HG02943 (cell line): ENCODE measurements around the gene MSTO1.
"Not testable (repeated sequence)": the region's sequence is repeated elsewhere in the genome, so short reads cannot be mapped to it uniquely, and the experiment has no call there.

Experiments
- ATAC-seq: cut with Tn5 transposase; IDR thresholded peaks from one replicate; pipeline ENCODE4 v1.9.1; 2021; ENCODE audit warnings: mild to moderate bottlenecking, low read depth, moderate library complexity; ENCODE audit not compliant: unreplicated experiment

The MSTO1 gene

DNA sequence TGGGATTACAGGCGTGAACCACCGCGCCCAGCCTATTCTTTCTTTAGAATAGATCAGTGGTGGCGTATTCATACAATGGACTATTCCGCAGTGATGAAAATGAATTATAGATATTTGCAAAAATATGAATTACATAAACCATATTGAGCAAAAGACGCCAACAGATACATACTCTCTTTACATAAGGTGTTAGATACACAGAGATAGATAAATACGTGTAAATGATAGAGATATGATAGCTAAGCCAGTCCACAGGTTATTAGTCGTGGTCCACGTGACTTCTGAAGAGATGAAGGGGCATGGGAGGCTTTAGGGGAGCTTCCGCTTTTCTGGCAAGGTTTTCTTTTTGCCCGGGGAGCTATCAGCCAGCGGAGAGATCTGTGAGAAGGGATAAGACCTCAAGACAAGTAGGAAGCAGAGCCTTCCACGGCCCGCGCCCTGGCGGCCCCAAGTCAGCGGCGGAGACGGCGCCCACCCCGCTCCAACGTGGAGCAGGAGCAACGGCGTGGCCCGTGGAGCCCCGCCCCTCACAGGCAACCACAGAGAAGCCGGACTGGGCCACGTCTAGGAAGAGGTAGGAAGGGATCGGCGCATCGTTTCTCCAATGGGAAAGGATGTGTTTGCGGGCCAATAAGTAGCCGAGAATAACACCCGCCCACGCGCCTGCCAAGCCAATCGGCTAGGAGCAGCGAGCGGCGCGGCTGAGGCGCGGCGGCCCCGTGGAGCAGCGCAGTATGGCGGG, at the start of gene MSTO1:
TSS of gene MSTO1 (plus strand) at position 704 of the 742 bp plus-strand sequence. CDS start at position 735, 31 bp downstream.
- peak; percentile 89 for ATAC-seq

DNA sequence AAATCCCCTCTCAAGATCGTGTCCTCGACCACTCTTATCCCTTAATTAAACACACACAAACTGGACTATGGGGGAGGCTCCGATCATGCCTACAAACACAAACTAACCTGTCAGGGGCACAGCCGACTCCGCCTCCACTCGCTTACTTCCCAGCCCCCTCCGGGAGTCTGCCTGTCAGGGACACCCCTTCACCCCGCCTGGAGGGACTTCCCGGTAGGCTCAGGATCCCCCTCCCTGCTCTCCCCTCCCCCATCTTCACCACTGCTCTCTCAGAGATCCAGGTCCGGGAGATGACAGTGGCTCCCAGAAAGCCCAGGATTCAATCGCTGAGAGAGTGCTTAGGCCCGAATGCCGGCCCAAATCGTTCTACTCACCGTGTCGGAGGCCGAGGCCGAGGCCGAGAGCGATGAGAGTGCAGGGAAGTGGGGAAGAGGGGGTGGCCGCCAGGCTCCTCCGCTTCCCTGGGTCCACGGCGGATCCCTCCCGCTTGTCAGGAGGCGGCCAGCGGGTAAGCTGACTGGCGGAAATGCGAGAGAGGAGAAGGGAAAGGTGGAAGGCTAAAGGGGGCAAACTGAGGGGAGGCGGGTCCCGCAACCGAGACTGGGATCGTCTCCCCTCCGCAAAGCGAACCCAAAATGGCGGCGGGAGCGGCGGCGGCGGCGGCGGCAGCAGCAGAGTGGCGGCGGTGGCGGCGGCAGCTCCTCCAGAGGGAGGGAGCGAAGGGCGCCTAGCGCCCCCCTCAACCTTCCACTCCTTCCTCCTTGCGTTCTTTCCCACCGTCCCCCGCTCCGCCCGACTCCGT, 48.0 kb upstream of the MSTO1 start:
- ATAC-seq, result peak; percentile 11

DNA sequence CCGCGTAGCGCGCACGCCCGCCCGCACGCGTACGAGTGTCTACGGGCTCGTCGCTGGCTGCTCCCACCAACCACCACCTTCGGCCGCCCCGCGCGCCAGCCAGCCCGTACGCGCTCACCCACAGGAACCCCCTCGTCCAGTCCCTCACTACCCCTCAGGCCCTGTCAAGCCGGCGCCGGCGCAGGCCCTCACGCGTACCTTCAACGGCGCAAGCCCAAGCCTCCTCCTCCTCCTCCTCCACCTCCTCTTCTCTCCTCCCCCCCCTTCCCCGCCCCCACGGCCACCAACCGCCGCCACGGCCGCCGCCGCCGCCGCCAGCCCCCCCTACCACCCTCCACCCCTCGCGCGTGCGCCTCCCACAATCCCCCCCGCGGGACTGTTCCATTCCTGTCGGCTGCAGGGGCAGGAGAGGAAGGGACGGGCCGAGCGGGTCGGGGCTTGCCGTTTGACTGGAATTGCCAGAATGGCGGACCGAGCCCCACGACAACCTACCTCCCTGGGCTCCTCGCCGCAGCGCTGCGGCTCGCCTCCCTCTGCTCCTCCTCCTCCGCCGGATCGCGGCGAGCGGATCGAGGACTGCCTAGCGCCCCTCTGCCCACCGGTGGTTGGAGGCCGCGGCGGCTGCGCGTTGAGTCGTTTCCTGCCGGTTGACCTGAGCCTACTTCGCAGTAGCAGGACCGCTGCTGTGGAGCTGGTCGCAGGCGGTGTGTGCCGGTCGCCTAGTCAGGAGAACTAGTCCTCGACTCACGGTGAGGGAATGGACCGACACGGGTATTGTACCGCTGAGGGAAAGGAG, 47.2 kb upstream of the MSTO1 start, which contains the start of gene ASH1L:
TSS of gene ASH1L (minus strand) at position 223 of the 796 bp plus-strand sequence. CDS start 41,284 bp downstream, outside the sequence.
- ATAC-seq, result peak; percentile 64

DNA sequence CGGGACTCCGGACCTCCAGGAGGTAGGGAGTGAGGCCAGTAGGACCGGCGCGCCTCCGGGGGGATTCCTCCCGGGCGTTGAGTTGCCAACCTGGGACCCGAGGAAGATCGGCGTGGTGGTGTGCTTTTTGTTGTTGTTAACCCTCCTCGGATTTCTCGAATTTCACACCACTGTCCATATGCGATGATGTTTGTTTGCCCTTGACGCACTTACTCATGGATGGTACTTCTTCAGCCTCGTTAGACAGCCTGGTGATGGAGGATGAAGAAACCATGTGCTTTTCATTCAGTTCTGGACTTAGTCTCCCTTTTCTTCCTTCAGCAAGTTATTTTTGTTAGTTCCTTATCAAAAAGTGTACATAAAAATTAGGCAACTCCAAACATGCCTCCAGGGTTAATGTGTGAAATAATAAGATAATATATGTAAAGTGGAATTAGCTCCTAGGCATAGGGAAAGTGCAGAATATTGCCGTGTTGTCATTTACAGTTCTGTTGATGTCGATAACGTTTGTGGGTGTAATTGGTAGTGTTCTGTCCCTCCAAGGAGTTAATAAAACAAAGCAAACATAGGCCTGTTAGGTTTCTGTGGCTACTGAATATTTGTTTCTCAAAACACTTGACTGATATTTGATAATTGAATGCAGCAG, 46.5 kb upstream of the MSTO1 start:
- not testable (repeated sequence) for ATAC-seq

DNA sequence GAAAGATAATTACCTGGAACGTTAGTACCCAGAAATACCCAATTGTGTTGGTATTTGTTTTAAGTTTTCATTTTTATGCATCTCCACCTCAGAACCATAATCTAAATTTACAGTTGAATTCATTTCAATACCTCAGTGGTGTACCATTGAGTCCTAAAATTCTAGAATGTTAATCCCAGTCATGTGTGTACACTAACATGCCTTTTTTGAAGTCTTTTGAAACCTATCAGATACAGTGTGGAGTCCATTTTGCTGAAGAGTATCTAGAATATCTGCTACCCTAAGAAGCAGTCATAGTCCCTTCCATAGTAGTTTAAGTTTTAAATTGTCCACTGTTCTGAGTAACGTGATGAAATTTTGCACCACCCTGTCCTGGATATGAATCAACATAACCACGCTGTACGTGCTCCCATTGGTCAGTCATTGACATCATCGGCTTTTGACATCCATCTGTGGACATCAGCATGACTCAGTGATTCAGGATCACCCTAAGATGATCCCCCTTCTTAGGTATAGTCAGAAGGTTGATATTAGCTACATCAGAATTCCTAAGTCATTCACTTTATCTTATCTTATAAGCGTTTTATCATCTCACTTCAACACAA, 39.9 kb upstream of the MSTO1 start:
- no peak for ATAC-seq

DNA sequence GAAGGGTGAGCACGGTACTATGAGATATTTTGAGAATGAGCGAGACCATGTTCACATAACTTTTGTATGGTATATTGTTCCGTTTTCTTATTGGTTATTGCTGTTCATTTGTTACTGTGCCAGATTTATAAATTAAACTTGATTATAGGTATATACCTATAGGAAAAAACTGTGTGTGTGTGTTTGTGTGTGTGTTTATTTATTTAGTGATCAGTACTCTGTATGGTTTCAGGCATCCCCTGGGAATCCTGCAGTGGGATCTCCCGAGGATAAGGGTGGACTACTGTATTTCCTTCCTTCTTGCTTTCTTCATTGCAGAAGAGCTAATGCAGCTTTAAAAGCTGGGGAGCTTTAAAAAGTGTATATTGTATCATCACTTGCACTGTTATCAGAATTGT, 39.4 kb upstream of the MSTO1 start:
- no peak for ATAC-seq

DNA sequence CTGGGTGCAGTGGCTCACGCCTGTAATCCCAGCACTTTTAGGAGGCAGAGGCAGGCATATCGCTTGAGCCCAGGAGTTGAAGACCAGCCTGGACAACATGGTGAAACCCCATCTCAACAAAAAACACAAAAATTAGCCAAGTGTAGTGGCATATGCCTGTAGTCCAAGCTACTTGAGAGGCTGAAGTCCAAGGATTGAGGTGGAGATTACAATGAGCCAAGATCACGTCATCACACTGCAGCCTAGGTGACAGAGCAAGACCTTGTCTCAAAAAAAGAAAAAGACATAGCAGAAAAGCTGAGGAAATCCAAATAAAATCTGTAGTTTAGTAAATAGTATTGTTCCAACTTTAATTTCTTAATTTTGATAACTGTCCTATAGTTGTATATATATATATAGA, 35.9 kb upstream of the MSTO1 start:
- no peak for ATAC-seq

DNA sequence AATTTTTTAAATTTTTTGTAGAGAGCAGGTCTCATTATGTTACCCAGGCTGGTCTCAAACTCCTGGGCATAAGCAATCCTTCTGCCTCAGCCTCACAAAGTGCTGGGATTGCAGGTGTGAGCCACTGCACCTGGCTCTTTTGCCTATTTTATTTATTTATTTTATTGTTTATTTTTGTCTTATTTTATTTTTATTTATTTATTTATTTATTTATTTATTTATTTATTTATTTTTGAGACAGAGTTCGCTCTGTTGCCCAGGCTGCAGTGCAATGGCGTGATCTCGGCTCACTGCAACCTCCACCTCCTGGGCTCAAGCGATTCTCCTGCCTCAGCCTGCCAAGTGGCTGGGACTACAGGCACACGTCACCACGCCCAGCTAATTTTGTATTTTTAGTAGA, 34.4 kb upstream of the MSTO1 start:
- not testable (repeated sequence) for ATAC-seq

DNA sequence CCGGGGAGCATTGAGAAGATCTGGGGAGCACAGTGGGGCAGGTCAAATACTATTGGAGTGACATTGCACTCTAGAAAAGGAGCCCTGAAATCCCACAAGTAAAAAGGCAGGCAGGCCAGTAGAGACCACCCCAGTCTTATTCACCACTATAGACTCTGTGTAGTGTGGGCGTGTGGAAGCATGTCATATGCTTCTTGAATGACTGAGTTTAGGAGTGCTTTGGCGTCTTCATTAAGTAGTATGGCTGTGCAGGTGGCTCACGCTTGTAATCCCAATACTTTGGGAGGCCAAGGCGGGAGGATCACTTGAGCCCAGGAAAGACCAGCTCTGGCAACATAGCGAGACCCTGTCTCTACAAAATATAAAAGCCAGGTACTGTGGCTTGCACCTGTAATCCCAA, 26.2 kb upstream of the MSTO1 start:
- not testable (repeated sequence) for ATAC-seq

DNA sequence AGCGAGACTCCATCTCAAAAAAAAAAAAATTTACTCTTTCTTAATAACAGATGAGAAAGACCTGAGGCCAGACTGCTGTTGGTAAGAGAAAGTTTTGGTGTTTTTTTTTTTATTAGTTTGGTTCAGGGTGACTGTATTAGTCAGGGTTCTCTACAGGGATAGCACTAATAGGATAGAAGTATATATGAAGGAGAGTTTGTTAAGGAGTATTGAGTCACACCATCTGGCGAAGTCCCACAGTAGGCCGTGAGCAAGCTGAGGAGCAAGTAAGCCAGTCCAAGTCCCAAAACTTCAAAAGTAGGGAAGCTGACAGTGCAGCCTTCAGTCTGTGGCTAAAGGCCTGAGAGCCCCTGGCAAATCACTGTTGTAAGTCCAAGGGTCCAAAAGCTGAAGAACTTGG, 20.7 kb upstream of the MSTO1 start:
- ATAC-seq, result not testable (repeated sequence)

DNA sequence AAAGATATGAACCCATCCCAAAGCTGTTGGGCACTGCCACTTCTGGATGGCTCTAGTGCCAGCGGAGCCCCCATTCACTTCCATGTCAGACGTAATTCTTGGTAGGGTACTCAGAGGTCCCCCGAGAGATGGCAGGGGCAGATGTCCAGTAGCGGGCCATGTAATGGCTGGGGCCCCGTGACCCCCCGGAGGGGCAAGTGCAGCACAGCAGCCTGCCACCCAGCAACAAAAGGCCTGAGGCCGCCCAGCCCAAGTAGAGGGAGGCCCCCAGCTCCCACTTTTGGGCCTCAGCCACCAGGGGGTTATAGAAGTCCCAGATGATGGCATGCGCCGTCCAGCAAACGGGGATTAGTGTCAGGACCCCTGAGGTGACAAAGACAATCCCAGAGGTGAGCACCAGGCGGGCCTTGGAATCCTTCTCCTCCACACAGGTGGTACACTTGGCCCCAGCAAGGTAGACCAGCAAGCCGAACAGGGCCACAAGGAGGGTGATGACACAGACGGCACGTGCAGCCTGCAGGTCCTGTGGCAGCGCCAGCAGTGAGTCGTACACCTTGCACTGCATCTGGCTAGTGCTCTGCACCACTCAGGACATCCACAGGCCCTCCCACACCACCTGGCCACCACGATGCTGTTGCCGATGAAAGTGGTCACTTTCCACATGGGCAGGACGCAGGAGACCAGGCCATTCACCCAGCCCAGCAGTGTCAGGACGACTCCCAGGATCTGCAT, 19.3 kb upstream of the MSTO1 start:
- ATAC-seq, result not testable (repeated sequence)

DNA sequence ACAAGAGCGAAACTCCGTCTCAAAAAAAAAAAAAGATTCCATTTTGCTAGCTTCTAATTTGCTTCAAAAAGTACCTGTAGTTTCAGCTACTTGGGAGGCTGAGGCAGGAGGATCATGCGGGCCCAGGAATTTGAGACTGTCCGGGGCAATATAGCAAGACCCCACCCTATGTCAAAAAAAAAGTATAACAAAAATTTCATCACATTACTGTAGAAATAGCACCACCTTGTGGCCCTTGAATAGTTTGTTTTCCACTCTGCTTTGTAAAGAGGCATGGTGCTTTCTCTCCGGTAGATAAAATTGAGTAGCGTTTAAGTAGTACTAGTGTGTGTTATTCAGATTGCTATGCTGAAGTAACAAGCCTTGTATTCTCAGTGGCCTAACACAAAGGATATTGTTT, 18.2 kb upstream of the MSTO1 start:
- no peak for ATAC-seq

DNA sequence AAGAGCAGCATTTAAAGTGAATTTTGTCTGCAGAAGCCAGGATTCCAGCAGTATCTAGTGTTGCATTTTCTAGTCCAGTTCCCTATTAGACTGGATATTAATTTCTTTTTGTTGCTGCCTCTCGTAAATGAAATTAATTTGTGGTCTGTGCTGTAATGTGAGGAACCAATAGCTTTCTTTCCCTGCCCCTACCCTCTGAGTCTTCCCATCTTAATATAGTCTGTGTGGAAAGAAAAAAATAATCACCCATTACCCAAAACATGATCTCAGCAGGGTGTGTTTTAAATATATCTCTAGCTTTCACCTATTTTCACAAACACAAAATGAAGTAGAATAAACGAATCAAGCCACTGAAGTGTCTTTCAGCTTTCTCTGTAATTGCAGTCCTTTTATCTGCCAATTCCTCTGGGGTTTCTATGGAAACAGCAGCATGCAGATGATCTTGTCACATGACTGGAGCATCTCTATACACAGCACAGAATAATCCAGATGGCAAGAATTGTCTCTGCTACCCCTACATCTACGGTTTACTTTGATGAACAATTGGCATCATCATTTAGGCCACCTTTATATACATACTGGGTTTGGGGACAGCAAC, 14.0 kb upstream of the MSTO1 start:
- not testable (repeated sequence) for ATAC-seq

DNA sequence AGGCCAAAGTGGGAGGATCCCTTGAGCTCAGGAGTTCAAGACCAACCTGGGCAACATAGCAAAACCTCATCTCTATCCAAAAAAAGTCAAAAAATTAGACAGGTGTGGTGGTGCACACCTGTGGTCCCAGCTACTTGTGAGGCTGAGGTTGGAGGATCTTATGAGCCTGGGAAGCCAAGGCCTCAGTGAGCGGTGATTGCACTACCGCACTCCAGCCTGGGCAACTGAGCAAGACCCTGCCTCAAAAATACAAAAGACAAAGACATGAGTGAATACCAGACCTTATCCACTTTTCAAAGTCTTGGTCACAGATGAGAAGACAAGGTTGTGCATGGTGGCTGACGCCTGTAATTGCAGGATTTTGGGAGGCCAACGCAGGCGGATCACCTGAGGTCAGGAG, 13.2 kb upstream of the MSTO1 start:
- no peak for ATAC-seq

DNA sequence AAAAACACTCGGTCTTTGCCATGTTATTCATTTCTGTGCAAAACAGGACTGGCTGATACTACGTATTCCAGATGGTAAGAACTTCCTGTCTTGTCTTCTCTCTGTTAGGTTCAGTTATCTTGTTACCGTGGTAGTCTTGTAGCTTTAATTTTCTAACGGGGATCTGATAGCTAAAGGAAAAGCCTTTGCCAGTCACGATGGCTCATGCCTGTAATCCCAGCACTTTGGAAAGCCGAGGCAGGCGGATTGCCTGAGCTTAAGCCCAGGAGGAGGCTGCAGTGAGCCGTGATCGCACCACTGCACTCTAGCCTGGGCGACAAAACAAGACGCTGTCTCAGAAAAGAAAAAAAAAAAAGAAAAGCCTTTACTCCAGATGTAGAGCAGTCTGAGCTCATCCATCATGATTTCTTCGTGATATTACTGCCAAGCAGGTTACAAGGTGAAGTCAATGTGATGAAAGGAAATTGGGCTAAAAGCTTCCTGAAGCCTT, 11.1 kb upstream of the MSTO1 start:
- no peak for ATAC-seq

DNA sequence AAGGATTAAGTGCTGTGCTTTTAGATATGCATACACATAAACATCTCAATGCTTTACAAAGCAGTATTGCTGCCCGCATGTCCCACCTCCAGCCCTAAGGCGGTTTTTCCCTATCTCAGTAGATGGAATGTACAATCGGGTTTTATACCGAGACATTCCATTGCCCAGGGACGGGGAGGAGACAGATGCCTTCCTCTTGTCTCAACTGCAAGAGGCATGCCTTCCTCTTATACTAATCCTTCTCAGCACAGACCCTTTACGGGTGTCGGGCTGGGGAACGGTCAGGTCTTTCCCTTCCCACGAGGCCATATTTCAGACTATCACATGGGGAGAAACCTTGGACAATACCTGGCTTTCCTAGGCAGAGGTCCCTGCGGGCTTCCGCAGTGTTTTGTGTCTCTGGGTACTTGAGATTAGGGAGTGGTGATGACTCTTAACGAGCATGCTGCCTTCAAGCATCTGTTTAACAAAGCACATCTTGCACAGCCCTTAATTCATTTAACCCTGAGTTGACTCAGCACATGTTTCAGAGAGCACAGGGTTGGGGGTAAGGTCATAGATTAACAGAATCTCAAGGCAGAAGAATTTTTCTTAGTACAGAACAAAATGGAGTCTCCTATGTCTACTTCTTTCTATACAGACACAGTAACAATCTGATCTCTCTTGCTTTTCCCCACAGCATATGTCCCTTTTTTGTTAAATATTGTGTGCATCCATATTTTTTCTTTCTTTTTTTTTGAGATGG, 10.0 kb upstream of the MSTO1 start:
- not testable (repeated sequence) for ATAC-seq

DNA sequence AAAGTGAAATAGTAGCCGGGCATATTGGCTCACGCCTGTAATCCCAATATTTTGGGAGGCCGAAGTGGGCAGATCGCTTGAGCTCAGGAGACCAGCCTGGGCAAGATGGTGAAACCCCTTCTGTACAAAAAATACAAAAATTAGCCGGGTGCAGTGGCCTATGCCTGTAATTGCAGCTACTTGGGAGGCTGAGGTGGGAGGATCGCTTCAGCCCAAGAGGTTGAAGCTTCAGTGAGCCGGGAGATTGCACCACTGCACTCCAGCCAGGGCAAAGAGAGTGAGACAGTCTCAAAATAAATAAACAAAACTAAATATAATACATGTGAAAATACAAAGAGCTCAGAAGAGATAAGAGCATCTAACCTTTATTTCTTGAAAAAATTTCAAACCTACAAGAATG, 2.3 kb upstream of the MSTO1 start:
- no peak for ATAC-seq

DNA sequence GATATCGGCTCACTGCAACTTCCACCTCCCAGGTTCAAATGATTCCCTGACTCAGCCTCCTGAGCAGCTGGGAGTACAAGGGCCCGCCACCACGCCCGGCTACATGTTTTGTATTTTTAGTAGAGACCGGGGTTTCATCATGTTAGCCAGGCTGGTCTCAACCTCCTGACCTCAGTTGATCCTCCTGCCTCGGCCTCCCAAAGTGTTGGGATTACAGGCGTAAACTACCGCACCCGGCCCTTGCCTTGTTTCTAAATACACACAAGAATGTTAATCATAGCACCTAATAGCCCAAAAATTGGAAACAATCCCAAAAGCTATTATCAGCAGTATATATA, 1.2 kb upstream of the MSTO1 start:
- ATAC-seq, result no peak
